Measurements from ENCODE around the gene SPARC.

GRCh38 chr5:151679421-151680155, 7.1 kb downstream of the SPARC start:
- TF ChIP-seq CTCF (IDR thresholded peaks at IDR 0.05), result no peak
- TF ChIP-seq POLR2A (IDR thresholded peaks at IDR 0.05), result no peak

Measured in body of pancreas (tissue), 4 donors.